NCI-H2227 (cell line): ENCODE results near the gene ZNF597.
A peak's percentile ranks its signal among the peaks of the same experiment; 100 is the strongest.
"Not testable (repeated sequence)": the region's sequence is repeated elsewhere in the genome, so short reads cannot be mapped to it uniquely, and the experiment has no call there.

ENCODE experiments used
- DNase-seq: peaks from one replicate; lab custom pipeline; 2025; ENCODE audit not compliant: unreplicated experiment; lab: John Stamatoyannopoulos, UW

Gene ZNF597

GRCh38 chr16:3475604-3476375 is 32.5 kb upstream of the ZNF597 start:
- DNase-seq = no peak

GRCh38 chr16:3474870-3475269 is 31.6 kb upstream of the ZNF597 start:
- not testable (repeated sequence) for DNase-seq

- no peak for DNase-seq
These were observed 31.0 kb upstream of the ZNF597 start for GRCh38 chr16:3474136-3474779.

GRCh38 chr16:3473596-3473943 is 30.3 kb upstream of the ZNF597 start:
- DNase-seq = not testable (repeated sequence)

- no peak for DNase-seq
These were observed 29.7 kb upstream of the ZNF597 start for GRCh38 chr16:3472878-3473595.

- no peak for DNase-seq
These were observed 28.3 kb upstream of the ZNF597 start for GRCh38 chr16:3471518-3472176.

GRCh38 chr16:3470723-3471122 is 27.4 kb upstream of the ZNF597 start:
- no peak for DNase-seq

- DNase-seq = no peak
These were observed 26.4 kb upstream of the ZNF597 start for GRCh38 chr16:3469736-3470135.

GRCh38 chr16:3468501-3468900 is 25.2 kb upstream of the ZNF597 start:
- DNase-seq = no peak

GRCh38 chr16:3467921-3468320 is 24.6 kb upstream of the ZNF597 start:
- no peak for DNase-seq

GRCh38 chr16:3467182-3467581 is 23.9 kb upstream of the ZNF597 start:
- no peak for DNase-seq

GRCh38 chr16:3465911-3466584 is 22.7 kb upstream of the ZNF597 start:
- DNase-seq = no peak

- DNase-seq = no peak
These were observed 22.0 kb upstream of the ZNF597 start for GRCh38 chr16:3465301-3465700.

GRCh38 chr16:3461151-3461550 is 17.8 kb upstream of the ZNF597 start:
- DNase-seq = no peak

GRCh38 chr16:3460585-3460984 is 17.3 kb upstream of the ZNF597 start:
- no peak for DNase-seq

GRCh38 chr16:3460121-3460520 is 16.8 kb upstream of the ZNF597 start:
- DNase-seq = no peak

- DNase-seq = no peak
These were observed 16.2 kb upstream of the ZNF597 start for GRCh38 chr16:3459401-3460090.

- no peak for DNase-seq
These were observed 15.6 kb upstream of the ZNF597 start for GRCh38 chr16:3458852-3459361.

- DNase-seq = peak; percentile 55
These were observed 15.1 kb upstream of the ZNF597 start for GRCh38 chr16:3458278-3458851.
